Activated T-cell treated with anti-CD3 and anti-CD28 coated beads, Interleukin-2, amount 50 U/mL, for 24 hours (primary cell): Measurements from ENCODE around the gene PWP1.

Source experiments
- DNase-seq: peaks from one replicate; pipeline ENCODE4 v3.0.0-alpha.2; 2020
- H3K27ac Mint-ChIP-seq: 2 replicates; pipeline ENCODE4 v1.8.0; 2020; ENCODE audit warnings: mild to moderate bottlenecking, mixed read lengths
- H3K27me3 Mint-ChIP-seq: 2 replicates; pipeline ENCODE4 v1.8.0; 2020; ENCODE audit warnings: mixed read lengths
- H3K36me3 Mint-ChIP-seq: 2 replicates; pipeline ENCODE4 v1.8.0; 2020; ENCODE audit warnings: low read depth, mixed read lengths
- H3K4me1 Mint-ChIP-seq: 2 replicates; pipeline ENCODE4 v1.8.0; 2020; ENCODE audit warnings: low read depth, mixed read lengths
- H3K4me3 Mint-ChIP-seq: 2 replicates; pipeline ENCODE4 v1.8.0; 2020; ENCODE audit warnings: mild to moderate bottlenecking, moderate library complexity, mixed read lengths
- H3K9me3 Mint-ChIP-seq: 2 replicates; pipeline ENCODE4 v1.8.0; 2020; ENCODE audit warnings: mixed read lengths

Gene PWP1

DNA sequence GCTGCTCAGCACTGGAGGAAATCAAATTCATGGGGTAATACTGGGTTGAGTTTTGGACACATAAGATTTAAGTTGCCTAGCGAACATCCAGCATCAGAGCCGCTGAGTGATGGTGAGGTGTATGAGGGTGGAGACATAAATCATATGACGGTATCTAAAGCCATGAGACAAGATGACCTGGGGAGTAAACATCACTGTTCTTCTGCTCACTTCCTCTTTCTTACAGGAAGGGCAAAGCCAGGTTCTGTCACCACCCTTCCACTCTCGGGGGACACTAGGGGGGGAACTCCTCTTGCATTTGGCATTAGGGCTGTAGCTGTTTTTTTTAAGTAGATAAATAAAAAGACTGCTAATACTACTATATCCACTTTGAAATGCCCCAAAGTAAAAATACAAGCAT is 51.3 kb downstream of the PWP1 start:
- H3K36me3 Mint-ChIP-seq = peaks cover 97% of the 10 kb centered on the region
- no peak for DNase-seq
- H3K9me3 Mint-ChIP-seq = no peaks in the 10 kb centered on the region
- H3K27me3 Mint-ChIP-seq = no peaks in the 10 kb centered on the region
- H3K27ac Mint-ChIP-seq = no peak overlapping the region
- peaks cover 2% of the 10 kb centered on the region for H3K4me1 Mint-ChIP-seq
- no peak overlapping the region for H3K4me3 Mint-ChIP-seq

- Mint-ChIP-seq H3K27me3 (no peaks in the 10 kb centered on the region), H3K9me3 (no peaks in the 10 kb centered on the region), H3K4me3 (no peak overlapping the region), H3K36me3 (peaks cover 42% of the 10 kb centered on the region), H3K27ac (no peak overlapping the region), H3K4me1 (peaks cover 9% of the 10 kb centered on the region)
- DNase-seq = no peak
Observed at GRCh38 chr12:107748472-107748871, 62.9 kb downstream of the PWP1 start.

DNA sequence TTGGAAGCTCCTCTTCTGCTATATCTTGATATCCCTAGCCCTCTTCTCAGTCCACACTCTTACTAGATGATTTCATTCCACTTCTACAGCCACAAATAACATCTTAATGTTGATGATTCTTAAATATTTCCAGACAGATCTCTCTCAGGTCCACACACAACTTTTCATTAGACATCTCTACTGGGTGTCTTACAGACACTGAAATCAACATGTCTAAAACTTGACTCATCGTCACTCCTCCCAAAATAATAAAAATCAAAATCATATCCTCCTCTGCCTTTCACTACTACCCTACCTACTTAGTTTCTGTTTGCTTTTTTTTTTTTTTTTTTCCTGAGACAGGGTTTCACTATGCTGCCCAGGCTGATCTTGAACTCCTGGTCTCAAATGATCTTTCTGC is 63.5 kb downstream of the PWP1 start:
- no peak overlapping the region for H3K27ac Mint-ChIP-seq
- H3K9me3 Mint-ChIP-seq = no peaks in the 10 kb centered on the region
- H3K36me3 Mint-ChIP-seq = peaks cover 42% of the 10 kb centered on the region
- H3K4me3 Mint-ChIP-seq = no peak overlapping the region
- H3K4me1 Mint-ChIP-seq = peaks cover 11% of the 10 kb centered on the region
- DNase-seq = no peak
- H3K27me3 Mint-ChIP-seq = no peaks in the 10 kb centered on the region

- H3K27ac Mint-ChIP-seq = peak overlapping the region; percentile 93
- H3K9me3 Mint-ChIP-seq = no peaks in the 10 kb centered on the region
- DNase-seq = no peak
- H3K4me3 Mint-ChIP-seq = peak overlapping the region; percentile 91
- H3K4me1 Mint-ChIP-seq = peaks cover 31% of the 10 kb centered on the region
- peaks cover 55% of the 10 kb centered on the region for H3K36me3 Mint-ChIP-seq
- H3K27me3 Mint-ChIP-seq = no peaks in the 10 kb centered on the region
Observed at GRCh38 chr12:107759410-107759809, 73.8 kb downstream of the PWP1 start.

GRCh38 chr12:107760207-107760808 is 74.7 kb downstream of the PWP1 start:
- peaks cover 31% of the 10 kb centered on the region for H3K4me1 Mint-ChIP-seq
- H3K4me3 Mint-ChIP-seq = peak overlapping the region; percentile 91
- H3K9me3 Mint-ChIP-seq = no peaks in the 10 kb centered on the region
- H3K27ac Mint-ChIP-seq = peak overlapping the region; percentile 93
- DNase-seq = peak; percentile 65
- H3K27me3 Mint-ChIP-seq = no peaks in the 10 kb centered on the region
- H3K36me3 Mint-ChIP-seq = peaks cover 47% of the 10 kb centered on the region

GRCh38 chr12:107760809-107761501 is 75.4 kb downstream of the PWP1 start, which contains the start of gene PRDM4:
TSS of gene PRDM4 (minus strand) at chr12:107761137. CDS start at chr12:107760515, 622 bp downstream.
- H3K4me3 Mint-ChIP-seq = peak within 1 kb of the TSS; percentile 91
- H3K27ac Mint-ChIP-seq = peak within 1 kb of the TSS; percentile 93
- DNase-seq = peak; percentile 93
- no peaks in the 10 kb centered on the region for H3K27me3 Mint-ChIP-seq
- peaks cover 31% of the 10 kb centered on the region for H3K4me1 Mint-ChIP-seq
- no peaks in the 10 kb centered on the region for H3K9me3 Mint-ChIP-seq
- peaks cover 42% of the 10 kb centered on the region for H3K36me3 Mint-ChIP-seq

DNA sequence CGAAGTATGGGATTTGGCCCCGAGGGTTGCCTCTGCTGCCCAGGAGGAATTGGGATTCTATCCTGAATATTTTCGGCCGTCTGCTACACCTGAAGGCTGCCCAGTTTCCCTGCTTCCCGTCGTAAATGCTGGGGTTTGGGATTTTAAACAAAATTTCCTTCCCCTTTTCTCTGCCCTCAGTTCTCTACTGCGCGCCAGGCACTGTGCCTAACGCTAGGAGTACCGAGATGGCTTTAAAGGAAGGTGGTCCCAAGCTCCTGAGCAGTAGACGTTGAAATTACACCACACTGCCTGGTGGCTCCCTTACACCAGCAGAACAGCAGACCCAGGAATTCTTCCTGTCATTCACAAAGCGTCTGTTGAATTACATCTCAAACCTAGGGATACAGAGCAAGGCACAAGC is 75.9 kb downstream of the PWP1 start:
- no peak for DNase-seq
- H3K27me3 Mint-ChIP-seq = no peaks in the 10 kb centered on the region
- H3K4me3 Mint-ChIP-seq = peak overlapping the region; percentile 91
- H3K27ac Mint-ChIP-seq = peak overlapping the region; percentile 71
- no peaks in the 10 kb centered on the region for H3K9me3 Mint-ChIP-seq
- peaks cover 31% of the 10 kb centered on the region for H3K4me1 Mint-ChIP-seq
- peaks cover 37% of the 10 kb centered on the region for H3K36me3 Mint-ChIP-seq
